C4-2B (cell line): Measurements from ENCODE around the gene RHOH.
"Not testable (repeated sequence)": the region's sequence is repeated elsewhere in the genome, so short reads cannot be mapped to it uniquely, and the experiment has no call there.

Source experiments
- H3K27ac ChIP-seq: fragments of 450-650 bp; 2 replicates; pipeline ENCODE4 v1.5.1; 2017
- CTCF ChIP-seq: fragments of 450-650 bp; conservative IDR thresholded peaks from 2 replicates; pipeline ENCODE4 v1.5.1; 2017; ENCODE audit warnings: mild to moderate bottlenecking
- ZFX ChIP-seq: fragments of 450-650 bp; IDR thresholded peaks from 2 replicates; pipeline ENCODE4 v1.6.1; 2017

RHOH gene

GRCh38 chr4:40196724-40197281 is at the start of gene RHOH:
TSS of gene RHOH (plus strand) at chr4:40197031. CDS start at chr4:40243387, 46,356 bp downstream.
- TF ChIP-seq ZFX (no peak), CTCF (no peak)
- no peak within 1 kb of the TSS for H3K27ac ChIP-seq

GRCh38 chr4:40147490-40147889 is 49.3 kb upstream of the RHOH start:
- not testable (repeated sequence) for H3K27ac ChIP-seq

GRCh38 chr4:40149960-40150385 is 46.9 kb upstream of the RHOH start:
- peak; percentile 79 for TF ChIP-seq CTCF
- TF ChIP-seq ZFX: no peak
- no peak overlapping the region for H3K27ac ChIP-seq

GRCh38 chr4:40150932-40151331 is 45.9 kb upstream of the RHOH start:
- TF ChIP-seq CTCF (no peak), ZFX (no peak)
- no peak overlapping the region for H3K27ac ChIP-seq

GRCh38 chr4:40152637-40153036 is 44.2 kb upstream of the RHOH start:
- H3K27ac ChIP-seq: no peak overlapping the region
- no peak for TF ChIP-seq ZFX
- no peak for TF ChIP-seq CTCF

- H3K27ac ChIP-seq: no peak overlapping the region
- no peak for TF ChIP-seq CTCF
- no peak for TF ChIP-seq ZFX
Measured at GRCh38 chr4:40157436-40157835, 39.4 kb upstream of the RHOH start.

- TF ChIP-seq CTCF (no peak), ZFX (no peak)
- no peak overlapping the region for H3K27ac ChIP-seq
Measured at GRCh38 chr4:40160258-40160657, 36.6 kb upstream of the RHOH start.

GRCh38 chr4:40164459-40164858 is 32.4 kb upstream of the RHOH start:
- H3K27ac ChIP-seq: no peak overlapping the region
- TF ChIP-seq CTCF (no peak), ZFX (no peak)
